ENCODE results near the gene GOLGA8S. TPM values are rescaled to one million over a fixed set of nuclear protein-coding genes. Genes with fewer than 3 reads are reported as not detected.
"Not testable (repeated sequence)": the region's sequence is repeated elsewhere in the genome, so short reads cannot be mapped to it uniquely, and the experiment has no call there.

The GOLGA8S gene
- total and polyA plus RNA-seq, 5 donors, result 0.36 to 0.86 (median 0.71) TPM

GRCh38 chr15:23372891-23373600, 18.5 kb downstream of the GOLGA8S start:
- DNase-seq, result peak in 1 of 3 donors; percentile 59
- 96% methylated on average over 40 of the region's 40 CpGs for WGBS
- H3K9me3 ChIP-seq (ENCODE audit: control insufficient read depth, low read length); H3K27ac ChIP-seq (ENCODE audit: low read length); H3K4me3 ChIP-seq (ENCODE audit: low read length); H3K4me1 ChIP-seq (ENCODE audit: control insufficient read depth, insufficient read depth, low read length); ATAC-seq; H3K27me3 ChIP-seq (ENCODE audit: control insufficient read depth, insufficient read depth); intact Hi-C loops (cut with DNase I): not testable (repeated sequence)

GRCh38 chr15:23374226-23374625, 19.7 kb downstream of the GOLGA8S start:
- intact Hi-C loops (cut with DNase I); H3K27me3 ChIP-seq (ENCODE audit: control insufficient read depth, insufficient read depth); ATAC-seq; H3K4me3 ChIP-seq (ENCODE audit: low read length); H3K9me3 ChIP-seq (ENCODE audit: control insufficient read depth, low read length); H3K27ac ChIP-seq (ENCODE audit: low read length); H3K4me1 ChIP-seq (ENCODE audit: control insufficient read depth, insufficient read depth, low read length); DNase-seq: not testable (repeated sequence)
- 92% methylated on average over 11 of the region's 11 CpGs for WGBS

GRCh38 chr15:23378946-23379345, 24.4 kb downstream of the GOLGA8S start:
- H3K4me1 ChIP-seq (ENCODE audit: control insufficient read depth, insufficient read depth, low read length); H3K9me3 ChIP-seq (ENCODE audit: control insufficient read depth, low read length); ATAC-seq; DNase-seq; intact Hi-C loops (cut with DNase I); H3K27me3 ChIP-seq (ENCODE audit: control insufficient read depth, insufficient read depth); H3K27ac ChIP-seq (ENCODE audit: low read length); H3K4me3 ChIP-seq (ENCODE audit: low read length): not testable (repeated sequence)
- 92% methylated on average over 13 of the region's 13 CpGs for WGBS

GRCh38 chr15:23380700-23381099, 26.2 kb downstream of the GOLGA8S start:
- WGBS, result 60% methylated on average over 4 of the region's 4 CpGs
- DNase-seq; H3K27ac ChIP-seq (ENCODE audit: low read length); H3K9me3 ChIP-seq (ENCODE audit: control insufficient read depth, low read length); H3K27me3 ChIP-seq (ENCODE audit: control insufficient read depth, insufficient read depth); H3K4me3 ChIP-seq (ENCODE audit: low read length); intact Hi-C loops (cut with DNase I); H3K4me1 ChIP-seq (ENCODE audit: control insufficient read depth, insufficient read depth, low read length); ATAC-seq: not testable (repeated sequence)

- H3K27ac ChIP-seq (ENCODE audit: low read length); H3K4me3 ChIP-seq (ENCODE audit: low read length); intact Hi-C loops (cut with DNase I); H3K9me3 ChIP-seq (ENCODE audit: control insufficient read depth, low read length); DNase-seq; H3K27me3 ChIP-seq (ENCODE audit: control insufficient read depth, insufficient read depth); H3K4me1 ChIP-seq (ENCODE audit: control insufficient read depth, insufficient read depth, low read length); ATAC-seq: not testable (repeated sequence)
- 54% methylated on average over 7 of the region's 7 CpGs for WGBS
Observed at GRCh38 chr15:23381192-23381591, 26.6 kb downstream of the GOLGA8S start.

- H3K27me3 ChIP-seq (ENCODE audit: control insufficient read depth, insufficient read depth), result no peaks in the 10 kb centered on the region
- intact Hi-C loops (cut with DNase I), result no loop called here
- H3K9me3 ChIP-seq (ENCODE audit: control insufficient read depth, low read length), result no peaks in the 10 kb centered on the region
- H3K27ac ChIP-seq (ENCODE audit: low read length), result no peak overlapping the region
- H3K4me3 ChIP-seq (ENCODE audit: low read length), result no peak overlapping the region
- ATAC-seq (no peak), DNase-seq (no peak)
- no peaks in the 10 kb centered on the region for H3K4me1 ChIP-seq (ENCODE audit: control insufficient read depth, insufficient read depth, low read length)
Observed at GRCh38 chr15:23384371-23384770, 29.8 kb downstream of the GOLGA8S start.

GRCh38 chr15:23385886-23386430, 31.4 kb downstream of the GOLGA8S start:
- no peaks in the 10 kb centered on the region for H3K27me3 ChIP-seq (ENCODE audit: control insufficient read depth, insufficient read depth)
- no peak overlapping the region for H3K27ac ChIP-seq (ENCODE audit: low read length)
- no peaks in the 10 kb centered on the region for H3K4me1 ChIP-seq (ENCODE audit: control insufficient read depth, insufficient read depth, low read length)
- no peaks in the 10 kb centered on the region for H3K9me3 ChIP-seq (ENCODE audit: control insufficient read depth, low read length)
- intact Hi-C loops (cut with DNase I), result no loop called here
- 75% methylated on average over 11 of the region's 11 CpGs for WGBS
- DNase-seq, result no peak
- ATAC-seq, result no peak
- H3K4me3 ChIP-seq (ENCODE audit: low read length), result no peak overlapping the region

- Histone ChIP-seq H3K27ac (ENCODE audit: low read length) (no peak overlapping the region), H3K4me3 (ENCODE audit: low read length) (no peak overlapping the region), H3K9me3 (ENCODE audit: control insufficient read depth, low read length) (no peaks in the 10 kb centered on the region), H3K4me1 (ENCODE audit: control insufficient read depth, insufficient read depth, low read length) (no peaks in the 10 kb centered on the region), H3K27me3 (ENCODE audit: control insufficient read depth, insufficient read depth) (no peaks in the 10 kb centered on the region)
- intact Hi-C loops (cut with DNase I), result no loop called here
- 54% methylated on average over 6 of the region's 6 CpGs for WGBS
- ATAC-seq (no peak), DNase-seq (no peak)
Observed at GRCh38 chr15:23387621-23388190, 33.2 kb downstream of the GOLGA8S start.

- Histone ChIP-seq H3K4me1 (ENCODE audit: control insufficient read depth, insufficient read depth, low read length) (no peaks in the 10 kb centered on the region), H3K4me3 (ENCODE audit: low read length) (no peak overlapping the region), H3K9me3 (ENCODE audit: control insufficient read depth, low read length) (no peaks in the 10 kb centered on the region), H3K27me3 (ENCODE audit: control insufficient read depth, insufficient read depth) (no peaks in the 10 kb centered on the region), H3K27ac (ENCODE audit: low read length) (no peak overlapping the region)
- intact Hi-C loops (cut with DNase I), result no loop called here
- DNase-seq (no peak), ATAC-seq (no peak)
- 71% methylated on average over 15 of the region's 15 CpGs for WGBS
Observed at GRCh38 chr15:23395030-23395692, 40.6 kb downstream of the GOLGA8S start.

GRCh38 chr15:23395832-23396231, 41.3 kb downstream of the GOLGA8S start:
- H3K27me3 ChIP-seq (ENCODE audit: control insufficient read depth, insufficient read depth), result no peaks in the 10 kb centered on the region
- intact Hi-C loops (cut with DNase I), result no loop called here
- H3K9me3 ChIP-seq (ENCODE audit: control insufficient read depth, low read length), result no peaks in the 10 kb centered on the region
- no peak overlapping the region for H3K27ac ChIP-seq (ENCODE audit: low read length)
- no peaks in the 10 kb centered on the region for H3K4me1 ChIP-seq (ENCODE audit: control insufficient read depth, insufficient read depth, low read length)
- ATAC-seq (no peak), DNase-seq (no peak)
- no peak overlapping the region for H3K4me3 ChIP-seq (ENCODE audit: low read length)
- WGBS, result 68% methylated on average over 5 of the region's 5 CpGs

GRCh38 chr15:23397779-23398178, 43.2 kb downstream of the GOLGA8S start:
- DNase-seq (peak; percentile 30 to 73 (median 65)), ATAC-seq (peak; percentile 27 to 53)
- WGBS, result 50% methylated on average over 7 of the region's 7 CpGs
- H3K27ac ChIP-seq (ENCODE audit: low read length), result peak overlapping the region; percentile 78
- intact Hi-C loops (cut with DNase I), result no loop called here
- H3K27me3 ChIP-seq (ENCODE audit: control insufficient read depth, insufficient read depth), result no peaks in the 10 kb centered on the region
- H3K4me1 ChIP-seq (ENCODE audit: control insufficient read depth, insufficient read depth, low read length), result peaks cover 2% of the 10 kb centered on the region
- H3K9me3 ChIP-seq (ENCODE audit: control insufficient read depth, low read length), result no peaks in the 10 kb centered on the region
- H3K4me3 ChIP-seq (ENCODE audit: low read length), result no peak overlapping the region

All from right cardiac atrium (tissue), 5 donors.